Neural progenitor cell (in vitro differentiated cells): Measurements from ENCODE around the gene ADAMTSL2. TPM values are rescaled to one million over a fixed set of nuclear protein-coding genes. Genes with fewer than 3 reads are reported as not detected.

Experiments
- DNase-seq: peaks from one replicate; pipeline ENCODE4 v3.0.0-alpha.2; 2016; ENCODE audit warnings: low spot score
- H2AFZ ChIP-seq: fragments of 200-600 bp; sonication (generic); replicated peaks from 2 replicates; pipeline ENCODE4 v1.6.1; 2016; ENCODE audit warnings: antibody characterized with exemption
- H3F3A ChIP-seq: fragments of 200-600 bp; sonication (generic); 2 replicates; pipeline ENCODE4 v1.6.1; 2016; ENCODE audit warnings: antibody characterized with exemption, low read depth
- H3K27ac ChIP-seq: fragments of 200-600 bp; sonication (generic); 2 replicates; pipeline ENCODE4 v1.5.1; 2016; ENCODE audit warnings: mild to moderate bottlenecking
- H3K27me3 ChIP-seq: fragments of 200-600 bp; sonication (generic); 2 replicates; pipeline ENCODE4 v1.6.1; 2016; ENCODE audit warnings: mild to moderate bottlenecking, moderate library complexity
- H3K36me3 ChIP-seq: fragments of 200-600 bp; sonication (generic); 2 replicates; pipeline ENCODE4 v1.5.1; 2016
- H3K4me1 ChIP-seq: fragments of 200-600 bp; sonication (generic); 2 replicates; pipeline ENCODE4 v1.6.1; 2016; ENCODE audit warnings: mixed run types
- H3K4me2 ChIP-seq: fragments of 200-600 bp; sonication (generic); 2 replicates; pipeline ENCODE4 v1.6.1; 2016
- H3K4me3 ChIP-seq: fragments of 200-600 bp; sonication (generic); 2 replicates; pipeline ENCODE4 v1.5.1; 2016
- H3K79me2 ChIP-seq: fragments of 200-600 bp; sonication (generic); 2 replicates; pipeline ENCODE4 v1.6.1; 2016; ENCODE audit warnings: low read depth
- H3K9ac ChIP-seq: fragments of 200-600 bp; sonication (generic); 2 replicates; pipeline ENCODE4 v1.6.1; 2016
- H3K9me3 ChIP-seq: fragments of 200-600 bp; sonication (generic); 2 replicates; pipeline ENCODE4 v1.5.1; 2016; ENCODE audit warnings: low read depth
- H4K20me1 ChIP-seq: fragments of 200-600 bp; sonication (generic); 2 replicates; pipeline ENCODE4 v1.6.1; 2016; ENCODE audit warnings: low read depth
- H3K27ac Mint-ChIP-seq: 3 replicates; pipeline ENCODE4 v1.8.0; 2021; ENCODE audit warnings: mixed read lengths
- H3K27me3 Mint-ChIP-seq: 2 replicates; pipeline ENCODE4 v1.8.0; 2022; ENCODE audit warnings: low read depth, mild to moderate bottlenecking, inconsistent platforms, moderate library complexity, mixed read lengths; ENCODE audit not compliant: insufficient read depth
- H3K36me3 Mint-ChIP-seq: 3 replicates; pipeline ENCODE4 v1.8.0; 2021; ENCODE audit warnings: mixed read lengths
- H3K4me1 Mint-ChIP-seq: 3 replicates; pipeline ENCODE4 v1.8.0; 2021; ENCODE audit warnings: mixed read lengths
- H3K4me3 Mint-ChIP-seq: 3 replicates; pipeline ENCODE4 v1.8.0; 2021; ENCODE audit warnings: mild to moderate bottlenecking, moderate library complexity, mixed read lengths
- H3K9me3 Mint-ChIP-seq: 3 replicates; pipeline ENCODE4 v1.8.0; 2020; ENCODE audit warnings: mixed read lengths
- CTCF ChIP-seq: fragments of 200-600 bp; sonication (generic); IDR thresholded peaks from 2 replicates; pipeline ENCODE4 v1.5.1; 2017; ENCODE audit warnings: antibody characterized with exemption, mild to moderate bottlenecking
- EZH2 ChIP-seq: fragments of 200-600 bp; sonication (generic); IDR thresholded peaks from 2 replicates; pipeline ENCODE4 v1.6.1; 2017; ENCODE audit warnings: antibody characterized with exemption, mild to moderate bottlenecking, moderate library complexity
- EZH2phosphoT487 ChIP-seq: fragments of 200-600 bp; sonication (generic); IDR thresholded peaks from 2 replicates; pipeline ENCODE4 v1.6.1; 2017; ENCODE audit warnings: antibody characterized with exemption
- total RNA-seq: library from RNA; depleted of rRNA; stranded (reverse); fragments of >200 nt; gene quantifications from 2 replicates; pipeline ENCODE4 v1.2.3, GENCODE V29; 2015; ENCODE audit warnings: low replicate concordance

Gene ADAMTSL2
- total RNA-seq, 1 donor from 2014 or later, result 0.30 TPM

- Histone ChIP-seq H3K27me3 (no peaks in the 10 kb centered on the region), H3K4me2 (no peak overlapping the region), H3K9me3 (no peaks in the 10 kb centered on the region), H4K20me1 (no peaks in the 10 kb centered on the region), H3K27ac (no peak overlapping the region), H3K79me2 (no peaks in the 10 kb centered on the region), H3K36me3 (no peaks in the 10 kb centered on the region), H3K4me3 (no peak overlapping the region), H2AFZ (peak overlapping the region; percentile 50), H3K9ac (no peak overlapping the region), H3F3A (peaks cover 10% of the 10 kb centered on the region), H3K4me1 (peaks cover 17% of the 10 kb centered on the region)
- Mint-ChIP-seq H3K4me1 (peaks cover 31% of the 10 kb centered on the region), H3K36me3 (no peaks in the 10 kb centered on the region), H3K9me3 (no peaks in the 10 kb centered on the region), H3K27ac (peak overlapping the region; percentile 83), H3K27me3 (peaks cover 10% of the 10 kb centered on the region), H3K4me3 (no peak overlapping the region)
- TF ChIP-seq CTCF (no peak), EZH2 (no peak)
- peak; percentile 51 for DNase-seq
Observed at GRCh38 chr9:133553973-133554713, 19.6 kb downstream of the ADAMTSL2 start.

- Histone ChIP-seq H3K9ac (no peak overlapping the region), H4K20me1 (no peaks in the 10 kb centered on the region), H3K4me2 (no peak overlapping the region), H3F3A (peaks cover 10% of the 10 kb centered on the region), H3K4me3 (no peak overlapping the region), H3K9me3 (no peaks in the 10 kb centered on the region), H3K4me1 (peaks cover 17% of the 10 kb centered on the region), H3K27me3 (no peaks in the 10 kb centered on the region), H3K27ac (no peak overlapping the region), H2AFZ (no peak overlapping the region), H3K36me3 (no peaks in the 10 kb centered on the region), H3K79me2 (no peaks in the 10 kb centered on the region)
- H3K27ac Mint-ChIP-seq, result no peak overlapping the region
- no peak overlapping the region for H3K4me3 Mint-ChIP-seq
- H3K4me1 Mint-ChIP-seq, result peaks cover 35% of the 10 kb centered on the region
- peaks cover 10% of the 10 kb centered on the region for H3K27me3 Mint-ChIP-seq
- H3K9me3 Mint-ChIP-seq, result peaks cover under 1% of the 10 kb centered on the region
- no peak for DNase-seq
- no peaks in the 10 kb centered on the region for H3K36me3 Mint-ChIP-seq
- TF ChIP-seq EZH2 (no peak), CTCF (no peak), EZH2phosphoT487 (no peak)
Observed at GRCh38 chr9:133554729-133555128, 20.2 kb downstream of the ADAMTSL2 start.

- Histone ChIP-seq H3F3A (peaks cover 10% of the 10 kb centered on the region), H3K27ac (no peak overlapping the region), H3K79me2 (no peaks in the 10 kb centered on the region), H3K4me3 (no peak overlapping the region), H3K27me3 (no peaks in the 10 kb centered on the region), H2AFZ (no peak overlapping the region), H3K36me3 (no peaks in the 10 kb centered on the region), H3K4me2 (no peak overlapping the region), H3K4me1 (peaks cover 17% of the 10 kb centered on the region), H3K9me3 (no peaks in the 10 kb centered on the region), H4K20me1 (no peaks in the 10 kb centered on the region), H3K9ac (no peak overlapping the region)
- H3K27me3 Mint-ChIP-seq, result peaks cover 8% of the 10 kb centered on the region
- H3K36me3 Mint-ChIP-seq, result no peaks in the 10 kb centered on the region
- peak overlapping the region; percentile 87 for H3K27ac Mint-ChIP-seq
- peak overlapping the region; percentile 15 for H3K4me3 Mint-ChIP-seq
- H3K4me1 Mint-ChIP-seq, result peaks cover 45% of the 10 kb centered on the region
- TF ChIP-seq CTCF (no peak), EZH2 (no peak), EZH2phosphoT487 (no peak)
- DNase-seq, result no peak
- peaks cover 3% of the 10 kb centered on the region for H3K9me3 Mint-ChIP-seq
Observed at GRCh38 chr9:133556354-133556753, 21.9 kb downstream of the ADAMTSL2 start.
